Natural killer cell treated with Interleukin-12 subunit alpha and Interleukin-12 subunit beta and Interleukin-15 and Interleukin-18, amount 100 ng/mL, for 72 hours (primary cell): ENCODE measurements around the gene PTPRN2. TPM values are rescaled to one million over a fixed set of nuclear protein-coding genes. Genes with fewer than 3 reads are reported as not detected.

Experiments used
- ATAC-seq, 2 donors: fragments of 150-1000 bp; cut with Tn5 transposase in 1 of 2; sonication (Bioruptor Pico), chemical (Tn5 transposase) in 1 of 2; 2 replicates each; pipeline ENCODE4 v1.10.0; 2021
- DNase-seq: peaks from one replicate; pipeline ENCODE4 v3.0.0; 2022; ENCODE audit warnings: low spot score
- H3K27ac Mint-ChIP-seq, 2 donors: 1 replicate in 1 of 2; 2 replicates in 1 of 2; pipeline ENCODE4 v1.8.0; 2022; ENCODE audit warnings: mixed read lengths in 2 of 2, mild to moderate bottlenecking in 1 of 2, moderate library complexity in 1 of 2
- H3K27me3 Mint-ChIP-seq, 2 donors: 1 replicate in 1 of 2; 2 replicates in 1 of 2; pipeline ENCODE4 v1.8.0; 2022; ENCODE audit warnings: mixed read lengths in 2 of 2
- H3K36me3 Mint-ChIP-seq: one replicate; pipeline ENCODE4 v1.8.0; 2022; ENCODE audit warnings: mixed read lengths
- H3K4me1 Mint-ChIP-seq, 2 donors: 1 replicate in 1 of 2; 2 replicates in 1 of 2; pipeline ENCODE4 v1.8.0; 2022; ENCODE audit warnings: low read depth in 2 of 2, mixed read lengths in 2 of 2, mild to moderate bottlenecking in 1 of 2
- H3K4me3 Mint-ChIP-seq: one replicate; pipeline ENCODE4 v1.8.0; 2022; ENCODE audit warnings: mixed read lengths
- H3K9me3 Mint-ChIP-seq: 2 replicates; pipeline ENCODE4 v1.8.0; 2022; ENCODE audit warnings: mixed read lengths
- total RNA-seq, 2 donors: library from RNA; stranded (reverse); gene quantifications; one replicate each; pipeline ENCODE4 v1.2.3, GENCODE V29; 2022

The PTPRN2 gene
- total RNA-seq, 2 donors from 2014 or later, result 0.17 to 0.74 TPM

DNA sequence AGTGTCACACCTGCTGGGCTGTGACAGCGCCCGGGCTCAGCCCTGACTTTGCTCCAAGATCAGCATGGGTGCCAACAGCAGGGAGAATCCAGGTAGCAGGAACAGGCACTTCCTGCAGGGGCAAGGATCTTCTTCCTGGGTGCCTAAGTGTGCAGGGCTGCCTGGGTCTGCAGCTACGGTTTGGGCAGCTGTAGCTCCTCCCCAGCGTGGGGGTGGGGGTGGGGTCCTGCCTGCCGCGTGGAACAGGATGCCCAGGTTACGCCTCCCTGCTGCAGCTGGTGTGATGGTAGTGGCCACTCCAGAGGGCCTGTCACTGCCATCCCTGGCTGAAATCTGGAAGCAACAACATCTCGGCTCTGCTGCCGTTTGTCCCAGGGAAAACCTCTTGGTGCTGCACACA, 981.5 kb downstream of the PTPRN2 start:
- no peak overlapping the region for H3K27ac Mint-ChIP-seq
- no peak overlapping the region for H3K4me3 Mint-ChIP-seq
- H3K36me3 Mint-ChIP-seq, result no peaks in the 10 kb centered on the region

DNA sequence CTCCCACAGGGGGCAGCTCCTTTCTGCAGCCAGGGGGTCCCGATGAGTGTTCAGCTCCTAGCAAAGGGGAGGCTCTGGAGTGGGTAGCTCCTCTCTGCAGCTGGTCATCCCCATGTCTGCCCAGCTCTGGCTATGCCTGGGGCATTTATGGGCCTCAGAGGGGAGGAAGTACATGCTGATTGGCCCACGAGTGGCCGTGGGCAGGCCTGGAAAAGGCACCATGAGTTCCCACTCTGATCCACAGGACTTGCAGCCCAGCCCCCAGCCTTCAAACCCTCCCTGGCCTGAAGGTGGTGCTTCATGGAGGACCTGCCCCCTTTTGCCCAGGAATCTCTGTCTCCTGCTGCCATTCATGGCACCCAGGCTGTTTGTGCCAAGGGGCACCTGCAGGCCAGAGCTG, 982.0 kb downstream of the PTPRN2 start:
- no peaks in the 10 kb centered on the region for H3K4me1 Mint-ChIP-seq

More for the DNA sequence above, 981.5 kb downstream of the PTPRN2 start:
- Mint-ChIP-seq H3K27me3 (no peaks in the 10 kb centered on the region), H3K4me1 (no peaks in the 10 kb centered on the region), H3K9me3 (no peaks in the 10 kb centered on the region)
- DNase-seq (no peak), ATAC-seq (no peak)

GRCh38 chr7:157604661-157605381, 982.8 kb downstream of the PTPRN2 start:
- Mint-ChIP-seq H3K27ac (no peak overlapping the region), H3K27me3 (peaks cover 3 to 7% of the 10 kb centered on the region in 2 donors), H3K4me3 (no peak overlapping the region), H3K36me3 (no peaks in the 10 kb centered on the region), H3K9me3 (no peaks in the 10 kb centered on the region), H3K4me1 (no peaks in the 10 kb centered on the region)
- no peak for ATAC-seq
- no peak for DNase-seq

More for the DNA sequence above, 982.0 kb downstream of the PTPRN2 start:
- peak in 1 of 2 donors; percentile 18 for ATAC-seq
- H3K9me3 Mint-ChIP-seq, result no peaks in the 10 kb centered on the region
- no peaks in the 10 kb centered on the region for H3K36me3 Mint-ChIP-seq
- H3K4me3 Mint-ChIP-seq, result no peak overlapping the region
- DNase-seq, result no peak
- H3K27me3 Mint-ChIP-seq, result no peaks in the 10 kb centered on the region
- H3K27ac Mint-ChIP-seq, result no peak overlapping the region

- DNase-seq (no peak), ATAC-seq (no peak)
- no peaks in the 10 kb centered on the region for H3K36me3 Mint-ChIP-seq
- H3K4me1 Mint-ChIP-seq, result no peaks in the 10 kb centered on the region
- H3K9me3 Mint-ChIP-seq, result no peaks in the 10 kb centered on the region
- peaks cover 3 to 7% of the 10 kb centered on the region in 2 donors for H3K27me3 Mint-ChIP-seq
- no peak overlapping the region for H3K4me3 Mint-ChIP-seq
- no peak overlapping the region for H3K27ac Mint-ChIP-seq
These were observed 983.9 kb downstream of the PTPRN2 start for GRCh38 chr7:157603716-157604115.

GRCh38 chr7:157603005-157603404, 984.6 kb downstream of the PTPRN2 start:
- ATAC-seq, result no peak
- H3K9me3 Mint-ChIP-seq, result no peaks in the 10 kb centered on the region

DNA sequence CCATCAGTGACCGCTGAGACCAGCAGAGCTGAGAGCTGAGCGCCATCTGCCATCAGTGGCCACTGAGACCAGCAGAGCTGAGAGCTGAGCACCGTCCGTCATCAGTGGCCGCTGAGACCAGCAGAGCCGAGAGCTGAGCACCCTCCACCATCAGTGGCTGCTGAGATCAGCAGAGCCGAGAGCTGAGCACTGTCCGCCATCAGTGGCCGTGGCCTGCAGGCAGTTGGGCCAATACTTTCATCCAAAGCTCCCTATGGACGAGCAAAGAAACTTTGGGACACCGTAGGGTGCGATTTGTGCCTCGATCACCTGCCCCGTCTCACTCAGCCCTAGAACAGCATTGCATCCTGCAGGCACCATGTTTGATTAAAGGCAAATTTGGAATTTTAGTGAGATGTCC, 985.0 kb downstream of the PTPRN2 start:
- Mint-ChIP-seq H3K36me3 (no peaks in the 10 kb centered on the region), H3K27ac (no peak overlapping the region), H3K27me3 (peaks cover 3 to 7% of the 10 kb centered on the region in 2 donors), H3K9me3 (no peaks in the 10 kb centered on the region), H3K4me3 (no peak overlapping the region), H3K4me1 (no peaks in the 10 kb centered on the region)
- DNase-seq (no peak), ATAC-seq (no peak)

More at GRCh38 chr7:157603005-157603404, 984.6 kb downstream of the PTPRN2 start:
- H3K36me3 Mint-ChIP-seq, result no peaks in the 10 kb centered on the region
- no peak overlapping the region for H3K4me3 Mint-ChIP-seq
- no peak overlapping the region for H3K27ac Mint-ChIP-seq
- H3K27me3 Mint-ChIP-seq, result peaks cover 3 to 7% of the 10 kb centered on the region in 2 donors
- no peaks in the 10 kb centered on the region for H3K4me1 Mint-ChIP-seq
- no peak for DNase-seq

- no peaks in the 10 kb centered on the region for H3K36me3 Mint-ChIP-seq
- no peaks in the 10 kb centered on the region for H3K4me1 Mint-ChIP-seq
- no peak overlapping the region for H3K27ac Mint-ChIP-seq
- H3K9me3 Mint-ChIP-seq, result no peaks in the 10 kb centered on the region
- H3K27me3 Mint-ChIP-seq, result peaks cover 3 to 7% of the 10 kb centered on the region in 2 donors
- ATAC-seq (no peak), DNase-seq (no peak)
- no peak overlapping the region for H3K4me3 Mint-ChIP-seq
These were observed 985.5 kb downstream of the PTPRN2 start for GRCh38 chr7:157602156-157602555.

DNA sequence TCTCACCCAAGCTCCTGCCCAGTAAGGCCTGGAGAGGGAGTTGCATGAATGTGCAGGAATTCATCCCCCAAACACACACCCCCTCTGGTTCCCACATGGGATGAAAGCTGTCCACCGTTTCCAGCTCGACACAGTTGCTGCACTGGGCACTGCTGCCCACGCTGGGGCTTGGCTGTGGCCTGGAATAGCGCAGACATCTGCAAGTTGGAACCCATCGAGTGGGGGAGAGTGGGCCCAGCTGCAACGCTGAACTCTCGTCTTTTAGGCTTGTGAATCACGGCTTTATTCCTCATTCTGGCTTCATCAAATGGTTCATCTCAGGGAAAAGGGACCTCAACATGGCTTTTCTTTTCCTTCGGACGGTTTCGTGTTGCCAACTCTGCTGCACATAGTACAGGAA, 986.1 kb downstream of the PTPRN2 start:
- no peaks in the 10 kb centered on the region for H3K9me3 Mint-ChIP-seq
- peaks cover 3 to 7% of the 10 kb centered on the region in 2 donors for H3K27me3 Mint-ChIP-seq
- no peaks in the 10 kb centered on the region for H3K4me1 Mint-ChIP-seq
- ATAC-seq (no peak), DNase-seq (no peak)
- H3K36me3 Mint-ChIP-seq, result no peaks in the 10 kb centered on the region
- H3K27ac Mint-ChIP-seq, result no peak overlapping the region
- H3K4me3 Mint-ChIP-seq, result no peak overlapping the region

GRCh38 chr7:157599491-157599890, 988.1 kb downstream of the PTPRN2 start:
- no peak for ATAC-seq
- DNase-seq, result no peak
- peaks cover 3 to 7% of the 10 kb centered on the region in 2 donors for H3K27me3 Mint-ChIP-seq
- no peak overlapping the region for H3K4me3 Mint-ChIP-seq
- H3K36me3 Mint-ChIP-seq, result no peaks in the 10 kb centered on the region
- no peaks in the 10 kb centered on the region for H3K4me1 Mint-ChIP-seq
- no peaks in the 10 kb centered on the region for H3K9me3 Mint-ChIP-seq
- H3K27ac Mint-ChIP-seq, result no peak overlapping the region

GRCh38 chr7:157597562-157597961, 990.1 kb downstream of the PTPRN2 start:
- H3K4me3 Mint-ChIP-seq, result no peak overlapping the region
- H3K4me1 Mint-ChIP-seq, result peaks cover 0 to 6% of the 10 kb centered on the region in 2 donors
- peaks cover 3 to 7% of the 10 kb centered on the region in 2 donors for H3K27me3 Mint-ChIP-seq
- H3K36me3 Mint-ChIP-seq, result no peaks in the 10 kb centered on the region
- no peak overlapping the region for H3K27ac Mint-ChIP-seq
- no peaks in the 10 kb centered on the region for H3K9me3 Mint-ChIP-seq
- no peak for ATAC-seq
- no peak for DNase-seq

- ATAC-seq (no peak), DNase-seq (peak; percentile 15)
- H3K27ac Mint-ChIP-seq, result no peak overlapping the region
- H3K4me1 Mint-ChIP-seq, result peaks cover 6 to 12% of the 10 kb centered on the region in 2 donors
- peaks cover 3 to 7% of the 10 kb centered on the region in 2 donors for H3K27me3 Mint-ChIP-seq
- no peak overlapping the region for H3K4me3 Mint-ChIP-seq
- no peaks in the 10 kb centered on the region for H3K36me3 Mint-ChIP-seq
- no peaks in the 10 kb centered on the region for H3K9me3 Mint-ChIP-seq
These were observed 990.7 kb downstream of the PTPRN2 start for GRCh38 chr7:157596881-157597280.

- H3K4me3 Mint-ChIP-seq, result no peak overlapping the region
- peaks cover 3 to 7% of the 10 kb centered on the region in 2 donors for H3K27me3 Mint-ChIP-seq
- ATAC-seq (no peak), DNase-seq (peak; percentile 31)
- H3K4me1 Mint-ChIP-seq, result peaks cover 10 to 12% of the 10 kb centered on the region in 2 donors
- no peaks in the 10 kb centered on the region for H3K9me3 Mint-ChIP-seq
- H3K27ac Mint-ChIP-seq, result no peak overlapping the region
- no peaks in the 10 kb centered on the region for H3K36me3 Mint-ChIP-seq
These were observed 991.2 kb downstream of the PTPRN2 start for GRCh38 chr7:157596471-157596870.

DNA sequence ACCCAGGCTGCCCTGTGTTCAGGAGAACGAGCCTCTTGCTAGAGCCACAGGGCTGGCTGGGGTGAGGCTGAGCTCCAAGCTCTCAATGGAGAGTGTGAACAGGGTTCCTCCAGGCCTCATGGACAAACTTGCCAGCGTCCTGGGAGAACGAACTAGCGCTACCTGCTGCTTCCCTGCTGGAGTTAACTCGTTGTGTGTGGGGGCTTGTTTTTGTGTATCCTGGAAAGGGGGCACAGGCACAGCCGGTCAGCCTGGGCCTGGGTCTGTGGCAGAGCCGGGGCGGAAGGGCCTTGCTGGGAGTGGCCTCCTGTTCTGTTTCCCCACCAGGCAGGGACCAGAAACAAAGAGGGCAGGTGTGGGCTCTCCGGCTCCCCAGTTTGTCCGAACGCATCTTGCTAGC, 991.6 kb downstream of the PTPRN2 start:
- Mint-ChIP-seq H3K27me3 (peaks cover 3 to 7% of the 10 kb centered on the region in 2 donors), H3K4me1 (peaks cover 10 to 12% of the 10 kb centered on the region in 2 donors), H3K27ac (no peak overlapping the region), H3K4me3 (no peak overlapping the region), H3K9me3 (no peaks in the 10 kb centered on the region), H3K36me3 (no peaks in the 10 kb centered on the region)
- no peak for ATAC-seq
- peak; percentile 25 for DNase-seq

DNA sequence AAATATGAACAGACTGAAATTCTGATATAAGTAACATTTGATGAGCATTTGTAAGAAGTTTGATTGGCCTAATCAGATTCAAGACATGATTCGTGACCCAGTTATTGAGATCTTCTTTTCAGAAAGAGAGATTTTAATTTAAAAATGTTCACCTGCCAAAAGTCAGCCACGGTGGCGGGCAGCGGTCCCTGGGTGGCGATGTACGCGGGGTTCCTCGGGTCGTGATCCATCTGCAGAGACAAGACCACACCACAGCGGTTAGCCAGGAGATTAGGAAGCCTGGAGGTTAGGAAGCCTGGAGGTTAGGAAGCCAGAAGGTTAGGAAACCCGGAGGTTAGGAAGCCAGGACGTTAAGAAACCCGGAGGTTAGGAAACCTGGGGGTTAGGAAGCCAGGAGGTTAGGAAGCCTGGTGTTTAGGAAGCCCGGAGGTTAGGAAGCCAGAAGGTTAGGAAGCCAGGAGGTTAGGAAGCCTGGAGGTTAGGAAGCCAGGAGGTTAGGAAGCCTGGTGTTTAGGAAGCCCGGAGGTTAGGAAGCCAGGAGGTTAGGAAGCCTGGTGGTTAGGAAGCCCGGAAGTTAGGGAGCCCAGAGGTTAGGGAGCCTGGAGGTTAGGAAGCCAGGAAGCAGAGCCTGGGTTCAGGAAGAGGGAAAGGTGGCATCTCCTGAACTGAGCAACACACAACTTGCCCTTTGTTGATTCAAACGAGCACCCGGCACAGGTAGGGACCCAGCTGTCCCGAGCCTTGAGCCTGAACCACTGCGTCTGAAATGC, 992.4 kb downstream of the PTPRN2 start:
- no peak overlapping the region for H3K4me3 Mint-ChIP-seq
- DNase-seq, result peak; percentile 39
- ATAC-seq, result no peak
- H3K27ac Mint-ChIP-seq, result no peak overlapping the region
- H3K9me3 Mint-ChIP-seq, result no peaks in the 10 kb centered on the region
- peaks cover 3 to 5% of the 10 kb centered on the region in 2 donors for H3K27me3 Mint-ChIP-seq
- H3K4me1 Mint-ChIP-seq, result peaks cover 10 to 12% of the 10 kb centered on the region in 2 donors
- H3K36me3 Mint-ChIP-seq, result no peaks in the 10 kb centered on the region
